IPS-20b (cell line): Measurements from ENCODE around the gene JMJD6.

Experiments used
- H3K27ac ChIP-seq: one replicate; pipeline ENCODE4 v1.5.1; 2013; ENCODE audit warnings: low read length
- H3K27me3 ChIP-seq: 2 replicates; pipeline ENCODE4 v1.6.1; 2013; ENCODE audit warnings: mild to moderate bottlenecking, low read length, inconsistent platforms; ENCODE audit not compliant: insufficient read depth
- H3K36me3 ChIP-seq: 2 replicates; pipeline ENCODE4 v1.6.1; 2013; ENCODE audit warnings: low read depth, mild to moderate bottlenecking, inconsistent platforms, low read length, moderate library complexity; ENCODE audit not compliant: insufficient read depth
- H3K4me1 ChIP-seq: 2 replicates; pipeline ENCODE4 v1.6.1; 2013; ENCODE audit warnings: mild to moderate bottlenecking, control low read depth, inconsistent platforms, low read length, moderate library complexity; ENCODE audit not compliant: insufficient read depth
- H3K4me3 ChIP-seq: 2 replicates; pipeline ENCODE4 v1.5.1; 2013; ENCODE audit warnings: mild to moderate bottlenecking, low read length, inconsistent platforms
- H3K9ac ChIP-seq: 2 replicates; pipeline ENCODE4 v1.6.1; 2013; ENCODE audit warnings: low read depth, mild to moderate bottlenecking, inconsistent platforms, low read length, moderate library complexity
- H3K9me3 ChIP-seq: 2 replicates; pipeline ENCODE4 v1.6.1; 2013; ENCODE audit warnings: mild to moderate bottlenecking, low read depth, low read length, inconsistent platforms; ENCODE audit not compliant: insufficient read depth

The JMJD6 gene

DNA sequence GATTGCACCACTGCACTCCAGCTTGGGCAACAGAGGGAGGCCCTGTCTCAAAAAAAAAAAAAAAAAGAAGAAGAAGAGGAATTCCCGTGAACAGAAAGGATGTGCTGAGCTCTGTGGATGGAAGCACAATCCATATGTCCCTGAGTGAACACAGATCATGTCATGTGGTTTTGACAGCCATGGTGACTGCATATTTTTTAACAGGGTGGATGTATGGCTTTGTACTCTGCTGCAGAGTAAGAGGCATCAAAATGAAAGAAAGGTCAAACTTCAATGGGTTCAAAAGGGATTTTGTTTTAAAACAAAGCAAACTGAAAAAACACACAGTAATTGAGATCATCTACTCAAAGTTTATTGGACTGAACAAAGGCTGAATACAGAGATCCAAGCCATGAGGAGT, 47.2 kb downstream of the JMJD6 start:
- Histone ChIP-seq H3K36me3 (no peaks in the 10 kb centered on the region), H3K27ac (no peak overlapping the region), H3K4me1 (0 out of 2 replicates have a peak, but pooled peaks cover 2% of the 10 kb centered on the region), H3K27me3 (no peaks in the 10 kb centered on the region), H3K9ac (no peak overlapping the region), H3K4me3 (no peak overlapping the region), H3K9me3 (no peaks in the 10 kb centered on the region)

DNA sequence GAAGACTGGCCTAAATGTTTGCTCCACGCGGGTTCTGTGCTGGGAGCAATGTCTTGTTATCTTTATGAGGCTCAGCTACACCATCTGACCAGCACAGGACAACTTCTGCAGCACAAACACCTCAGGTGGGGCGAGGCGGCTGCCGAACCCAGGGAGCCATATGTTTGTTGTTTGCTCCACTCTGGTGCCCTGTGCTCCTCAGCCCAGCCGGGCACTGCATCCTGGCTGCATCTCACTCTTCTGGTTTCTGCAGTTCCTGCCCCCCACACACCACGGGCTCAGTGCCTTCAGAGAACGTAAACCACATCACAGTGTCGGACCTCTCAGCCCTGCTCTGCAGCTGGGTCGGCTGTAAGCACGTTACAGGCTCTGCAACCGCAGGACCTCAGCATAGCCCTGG, 48.1 kb downstream of the JMJD6 start:
- no peak overlapping the region for H3K27ac ChIP-seq
- no peak overlapping the region for H3K9ac ChIP-seq
- no peaks in the 10 kb centered on the region for H3K27me3 ChIP-seq
- 0 out of 2 replicates have a peak, but pooled peaks cover 2% of the 10 kb centered on the region for H3K4me1 ChIP-seq
- no peak overlapping the region for H3K4me3 ChIP-seq
- no peaks in the 10 kb centered on the region for H3K36me3 ChIP-seq
- no peaks in the 10 kb centered on the region for H3K9me3 ChIP-seq

DNA sequence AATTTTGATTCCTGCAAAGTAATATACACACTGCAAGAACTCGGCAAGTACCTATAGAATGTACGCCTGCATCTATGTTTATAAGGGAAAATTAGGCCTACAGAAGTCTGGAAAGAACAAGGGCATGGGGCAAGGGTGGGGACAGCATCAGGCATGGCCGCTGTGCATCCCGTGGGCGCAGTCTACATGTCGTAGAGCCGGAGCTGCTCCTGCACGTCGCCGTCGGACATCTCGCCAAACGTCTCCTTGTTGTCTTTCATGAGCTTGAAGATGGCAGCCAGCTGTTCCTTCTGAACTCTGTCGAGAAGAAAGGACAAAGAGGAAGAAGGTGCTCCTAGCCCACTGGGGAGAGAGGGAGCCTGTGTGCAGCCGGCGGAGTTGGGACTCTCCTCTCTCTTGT, 49.0 kb downstream of the JMJD6 start:
- no peaks in the 10 kb centered on the region for H3K9me3 ChIP-seq
- no peak overlapping the region for H3K27ac ChIP-seq
- no peak overlapping the region for H3K4me3 ChIP-seq
- no peaks in the 10 kb centered on the region for H3K27me3 ChIP-seq
- no peaks in the 10 kb centered on the region for H3K36me3 ChIP-seq
- H3K4me1 ChIP-seq: 0 out of 2 replicates have a peak, but pooled peaks cover 2% of the 10 kb centered on the region
- no peak overlapping the region for H3K9ac ChIP-seq

DNA sequence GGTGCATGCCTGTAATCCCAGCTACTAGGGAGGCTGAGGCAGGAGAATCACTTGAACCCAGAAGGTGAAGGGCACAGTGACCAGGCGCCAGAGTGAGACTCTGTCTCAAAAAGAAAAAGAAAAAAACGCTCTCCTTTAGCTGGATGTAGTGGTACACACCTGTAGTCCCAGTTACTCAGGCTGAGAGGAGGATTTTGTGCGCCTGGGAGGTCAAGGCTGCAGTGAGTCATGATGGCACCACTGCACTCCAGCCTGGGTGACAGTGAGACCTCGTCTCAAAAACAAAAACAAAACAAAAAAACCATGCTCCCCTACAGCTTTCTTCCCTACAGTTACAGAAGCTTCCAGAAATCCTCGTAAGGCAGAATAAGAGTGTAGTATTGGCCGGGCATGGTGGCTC, 49.8 kb downstream of the JMJD6 start:
- Histone ChIP-seq H3K4me3 (no peak overlapping the region), H3K27ac (no peak overlapping the region), H3K36me3 (no peaks in the 10 kb centered on the region), H3K4me1 (0 out of 2 replicates have a peak, but pooled peaks cover 2% of the 10 kb centered on the region), H3K9ac (no peak overlapping the region), H3K27me3 (no peaks in the 10 kb centered on the region), H3K9me3 (no peaks in the 10 kb centered on the region)

DNA sequence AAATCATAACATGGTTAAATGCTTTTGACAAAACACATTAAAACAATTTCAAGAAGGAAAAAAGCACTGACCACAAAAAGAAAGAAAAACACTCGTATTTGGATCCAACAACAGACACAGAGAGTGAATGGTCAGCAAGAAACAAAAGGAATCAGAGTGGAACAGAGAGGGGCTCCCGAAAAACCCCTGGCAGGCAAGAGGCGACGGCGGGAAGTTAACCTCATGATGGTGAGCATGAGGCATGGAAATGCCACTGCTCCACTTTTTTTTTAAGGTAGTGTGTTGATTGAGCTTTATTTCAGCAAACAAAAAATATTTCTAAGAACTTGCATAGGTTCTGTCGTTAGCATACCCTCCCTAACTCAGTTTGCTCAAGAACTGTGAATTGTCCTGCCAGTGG, 50.8 kb downstream of the JMJD6 start:
- Histone ChIP-seq H3K9me3 (no peaks in the 10 kb centered on the region), H3K4me3 (no peak overlapping the region), H3K4me1 (peaks cover 3% of the 10 kb centered on the region; the same call in 1 of the 2 replicates), H3K27ac (no peak overlapping the region), H3K27me3 (no peaks in the 10 kb centered on the region), H3K36me3 (no peaks in the 10 kb centered on the region), H3K9ac (no peak overlapping the region)

DNA sequence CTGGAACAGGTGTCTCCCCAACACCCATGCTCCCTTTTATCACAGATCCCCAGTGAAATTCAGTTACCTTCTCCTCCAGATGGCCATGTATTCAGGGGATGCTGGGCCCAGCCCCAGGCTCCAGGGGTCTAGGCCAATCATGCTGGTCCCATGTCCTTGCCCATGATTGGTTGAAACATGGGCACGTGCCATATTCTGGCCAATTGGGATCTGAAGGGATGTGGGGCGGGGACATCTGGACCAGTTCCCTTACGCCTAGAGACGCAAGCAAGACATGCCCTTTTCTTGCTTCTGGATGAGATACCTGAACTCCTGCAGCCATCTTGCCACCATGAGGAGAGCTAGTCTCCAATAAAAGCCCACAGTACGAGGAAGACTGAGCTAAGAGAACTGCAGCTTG, 51.8 kb downstream of the JMJD6 start:
- H3K4me1 ChIP-seq: peaks cover 10% of the 10 kb centered on the region; the same call in 1 of the 2 replicates
- H3K4me3 ChIP-seq: no peak overlapping the region
- no peak overlapping the region for H3K9ac ChIP-seq
- H3K27ac ChIP-seq: no peak overlapping the region
- H3K9me3 ChIP-seq: no peaks in the 10 kb centered on the region
- H3K27me3 ChIP-seq: no peaks in the 10 kb centered on the region
- no peaks in the 10 kb centered on the region for H3K36me3 ChIP-seq

DNA sequence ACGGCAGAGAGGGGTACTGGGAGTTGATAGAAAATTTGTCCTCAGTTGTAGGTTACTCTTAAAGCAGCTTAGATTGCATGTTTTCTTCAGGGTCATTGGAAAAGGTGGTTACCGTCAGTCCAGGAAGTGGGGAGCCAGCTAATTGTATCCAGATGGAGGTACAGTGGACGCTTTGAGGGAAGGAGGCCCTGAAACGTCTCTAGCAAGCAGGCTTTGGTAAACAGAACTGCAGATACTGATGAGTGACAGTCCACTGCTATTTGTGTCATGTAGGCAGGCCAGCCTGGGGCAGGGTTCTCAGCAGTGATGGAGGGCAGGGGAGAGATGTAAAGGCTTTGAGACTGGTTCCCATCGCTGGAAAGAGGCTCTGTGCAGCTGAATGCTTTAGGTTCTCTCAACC, 52.7 kb downstream of the JMJD6 start:
- H3K9ac ChIP-seq: no peak overlapping the region
- no peaks in the 10 kb centered on the region for H3K36me3 ChIP-seq
- H3K27me3 ChIP-seq: no peaks in the 10 kb centered on the region
- no peaks in the 10 kb centered on the region for H3K9me3 ChIP-seq
- H3K4me3 ChIP-seq: no peak overlapping the region
- H3K27ac ChIP-seq: no peak overlapping the region
- peaks cover 10% of the 10 kb centered on the region; the same call in 1 of the 2 replicates for H3K4me1 ChIP-seq

DNA sequence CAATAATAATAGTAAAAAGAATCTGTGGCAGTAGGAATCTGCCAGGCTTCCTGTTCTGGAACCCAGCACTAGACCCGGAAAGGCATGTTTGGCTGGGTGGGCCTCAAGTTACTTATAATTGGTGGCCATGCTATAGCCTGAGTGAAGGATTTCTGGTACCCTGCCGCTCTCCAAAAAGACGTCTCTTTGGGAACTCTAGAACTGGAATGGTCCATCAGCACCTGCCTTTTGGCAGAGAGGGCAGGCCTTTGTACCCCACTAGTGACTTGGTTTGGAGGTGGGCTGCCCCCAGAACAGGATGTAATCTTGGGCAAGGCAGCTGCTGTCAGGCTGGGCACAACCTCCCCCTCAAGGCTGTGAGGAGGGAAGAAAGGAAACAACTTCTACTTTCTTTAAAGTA, 53.5 kb downstream of the JMJD6 start:
- Histone ChIP-seq H3K4me3 (no peak overlapping the region; the same call in 1 of the 2 replicates), H3K27me3 (no peaks in the 10 kb centered on the region), H3K27ac (no peak overlapping the region), H3K4me1 (peaks cover 10% of the 10 kb centered on the region; the same call in 1 of the 2 replicates), H3K9me3 (no peaks in the 10 kb centered on the region), H3K9ac (peak overlapping the region; percentile 88; the same call in 1 of the 2 replicates), H3K36me3 (no peaks in the 10 kb centered on the region)

DNA sequence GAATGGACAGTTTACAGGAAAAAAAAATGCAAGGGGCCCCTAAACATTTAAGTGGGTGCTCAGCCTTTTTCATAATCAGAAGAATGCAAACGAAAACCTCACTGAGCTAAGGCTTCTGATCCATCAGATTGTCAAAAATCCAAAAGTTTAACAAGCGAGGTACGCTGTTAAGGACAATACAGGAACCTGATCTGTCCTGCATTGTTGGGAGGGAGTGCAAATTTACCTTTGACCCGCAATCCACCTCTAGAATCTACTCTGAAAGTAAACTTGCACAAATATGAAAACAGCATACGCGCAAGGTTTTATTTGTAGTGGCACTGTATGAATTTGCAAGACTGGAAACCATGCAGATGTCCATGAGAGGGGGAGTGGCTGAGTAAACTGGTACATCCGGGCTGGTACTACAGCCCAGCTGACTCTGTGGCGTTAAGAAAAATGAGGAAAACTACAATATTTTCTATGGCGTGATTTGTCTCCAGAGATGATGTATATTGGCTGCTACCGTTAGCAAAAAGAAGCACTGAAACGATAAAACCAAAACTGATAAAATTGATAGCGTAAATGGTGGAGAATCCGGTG, 54.0 kb downstream of the JMJD6 start:
- Histone ChIP-seq H3K27ac (peak overlapping the region; percentile 41), H3K4me1 (peaks cover 10% of the 10 kb centered on the region; the same call in 1 of the 2 replicates), H3K36me3 (no peaks in the 10 kb centered on the region), H3K9me3 (no peaks in the 10 kb centered on the region), H3K4me3 (peak overlapping the region; percentile 80), H3K27me3 (no peaks in the 10 kb centered on the region), H3K9ac (peak overlapping the region; percentile 88)

DNA sequence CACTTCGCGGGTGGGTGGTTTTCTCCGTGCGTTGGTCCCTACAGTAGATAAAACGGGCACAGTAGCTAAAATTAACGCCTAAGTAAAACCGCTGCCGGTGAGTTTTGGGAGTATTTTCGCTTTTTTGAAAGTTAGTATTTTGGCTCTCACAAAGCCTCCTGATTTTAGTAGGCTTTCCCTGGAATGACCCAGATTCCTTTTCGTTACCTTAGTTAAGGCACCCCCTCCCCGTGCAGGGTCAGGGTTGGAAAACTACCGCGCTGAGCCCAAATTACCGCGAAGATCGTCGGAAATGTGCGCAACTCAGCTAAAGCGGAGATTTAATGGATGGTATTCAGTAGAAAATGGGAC, 54.5 kb downstream of the JMJD6 start:
- H3K9me3 ChIP-seq: no peaks in the 10 kb centered on the region
- H3K27me3 ChIP-seq: no peaks in the 10 kb centered on the region
- no peaks in the 10 kb centered on the region for H3K36me3 ChIP-seq
- peak overlapping the region; percentile 41 for H3K27ac ChIP-seq
- peak overlapping the region; percentile 88 for H3K9ac ChIP-seq
- H3K4me1 ChIP-seq: peaks cover 10% of the 10 kb centered on the region; the same call in 1 of the 2 replicates
- peak overlapping the region; percentile 80 for H3K4me3 ChIP-seq

DNA sequence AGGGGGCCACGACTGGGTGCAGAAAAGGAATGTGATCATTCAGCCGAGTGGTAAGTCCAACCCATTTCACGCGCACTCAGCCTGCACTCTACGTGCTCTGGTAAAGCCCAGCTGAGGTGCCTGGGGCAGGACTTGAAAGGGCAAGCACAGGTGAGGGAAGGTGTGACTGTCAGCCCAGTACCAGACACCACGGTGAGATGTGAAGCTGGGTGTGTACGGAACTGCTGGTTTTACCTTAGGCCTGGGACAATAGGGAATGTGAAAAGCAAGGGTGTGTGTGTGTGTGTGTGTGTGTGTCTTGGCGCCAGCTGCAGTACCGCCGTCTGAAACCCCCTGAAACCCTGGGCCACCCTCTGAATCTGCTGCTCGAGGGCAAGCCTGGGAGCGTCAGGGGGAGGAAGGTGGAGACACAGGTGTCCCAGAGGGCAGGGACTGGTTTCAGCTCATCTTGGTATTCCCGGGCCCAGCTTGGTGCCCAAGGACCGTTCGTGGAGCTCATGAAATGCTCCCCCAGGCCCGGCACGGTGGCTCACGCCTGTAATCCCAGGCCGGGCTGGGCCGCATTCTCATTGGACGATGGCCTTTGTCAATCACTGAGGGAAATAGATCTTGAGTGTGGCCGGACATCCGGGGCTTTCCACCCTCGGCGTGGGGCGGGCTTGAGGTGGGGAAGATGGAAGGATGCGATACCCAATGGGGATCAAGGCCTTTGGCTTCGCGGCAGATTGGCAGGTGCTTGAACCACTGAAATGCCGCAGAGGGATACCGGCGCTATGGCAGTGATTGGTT, 55.1 kb downstream of the JMJD6 start:
- peak overlapping the region; percentile 88 for H3K9ac ChIP-seq
- H3K36me3 ChIP-seq: no peaks in the 10 kb centered on the region
- H3K4me3 ChIP-seq: peak overlapping the region; percentile 80
- peaks cover 10% of the 10 kb centered on the region; the same call in 1 of the 2 replicates for H3K4me1 ChIP-seq
- H3K27me3 ChIP-seq: no peaks in the 10 kb centered on the region
- no peaks in the 10 kb centered on the region for H3K9me3 ChIP-seq
- H3K27ac ChIP-seq: peak overlapping the region; percentile 12

DNA sequence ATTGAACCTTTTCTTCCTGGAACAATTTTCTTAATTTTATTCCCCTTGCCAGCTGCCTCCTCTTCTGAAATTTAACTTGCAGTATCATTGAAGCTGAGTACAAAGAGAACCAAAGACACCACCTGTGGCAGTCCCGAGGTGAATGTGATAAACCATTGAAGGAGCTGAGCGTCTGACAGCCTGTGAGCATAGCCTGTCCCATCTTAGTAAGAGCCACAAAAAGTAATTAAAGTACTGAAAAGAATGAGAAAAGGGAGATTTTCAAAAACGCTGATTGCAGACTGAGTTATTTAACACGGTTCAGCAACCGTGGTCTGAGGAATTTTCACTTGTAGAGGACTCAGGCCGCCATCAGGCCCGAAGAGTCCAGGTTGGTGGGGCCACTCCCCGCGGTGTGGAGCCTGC, 55.7 kb downstream of the JMJD6 start:
- Histone ChIP-seq H3K4me1 (peaks cover 10% of the 10 kb centered on the region; the same call in 1 of the 2 replicates), H3K9ac (peak overlapping the region; percentile 71; the same call in 1 of the 2 replicates), H3K4me3 (peak overlapping the region; percentile 54), H3K9me3 (no peaks in the 10 kb centered on the region), H3K27me3 (no peaks in the 10 kb centered on the region), H3K36me3 (no peaks in the 10 kb centered on the region), H3K27ac (peak overlapping the region; percentile 12)
